Vagina (tissue), 2 donors: ENCODE results near the gene DMTF1. TPM values are rescaled to one million over a fixed set of nuclear protein-coding genes. Genes with fewer than 3 reads are reported as not detected.

Experiments
- DNase-seq, 2 donors: peaks; one replicate each; pipeline ENCODE4 v3.0.0-alpha.2; 2017; ENCODE audit errors: extremely low spot score in 2 of 2
- H3K27ac ChIP-seq: fragments of 200-600 bp; sonication (generic); one replicate; pipeline ENCODE4 v1.5.1; 2019
- H3K27me3 ChIP-seq: fragments of 200-600 bp; sonication (generic); one replicate; pipeline ENCODE4 v1.5.1; 2019
- H3K36me3 ChIP-seq, 2 donors: fragments of 200-600 bp; sonication (generic); one replicate each; pipeline ENCODE4 v1.5.1; 2017 to 2019
- H3K4me1 ChIP-seq: fragments of 200-600 bp; sonication (generic); one replicate; pipeline ENCODE4 v1.5.1; 2019
- H3K4me3 ChIP-seq, 2 donors: fragments of 200-600 bp; sonication (generic); 1 replicate in 1 of 2; 2 replicates in 1 of 2; pipeline ENCODE4 v1.5.1; 2016 to 2019
- H3K9me3 ChIP-seq: fragments of 200-600 bp; sonication (generic); one replicate; pipeline ENCODE4 v1.5.1; 2019
- POLR2A ChIP-seq, 2 donors: fragments of 450-650 bp; IDR thresholded peaks; one replicate each; pipeline ENCODE4 v1.6.1; 2017; ENCODE audit warnings: antibody characterized with exemption in 2 of 2, mild to moderate bottlenecking in 2 of 2, moderate library complexity in 2 of 2
- POLR2AphosphoS5 ChIP-seq, 2 donors: sonication (generic); formaldehyde crosslinking; IDR thresholded peaks; one replicate each; pipeline ENCODE4 v1.9.0; 2017; ENCODE audit warnings: antibody characterized with exemption in 2 of 2, mild to moderate bottlenecking in 2 of 2, low read depth in 1 of 2; ENCODE audit not compliant: insufficient read depth in 1 of 2
- intact Hi-C: fragments of 100-400 bp; cut with DNase I; formaldehyde crosslinking; loops from one replicate; pipeline ENCODE4 v1.15.1; 2023
- total RNA-seq: library from RNA; depleted of rRNA; stranded (reverse); fragments of >200 nt; gene quantifications from one replicate; pipeline ENCODE4 v1.2.3, GENCODE V29; 2016
- TF ChIP-seq, protein P1 (sequence below), 3 experiments: fragments of 450-650 bp in 2 of 3; fragments of 200-600 bp in 1 of 3; sonication (generic) in 1 of 3; IDR thresholded peaks; one replicate each; pipeline ENCODE4 v1.5.1; 2017 to 2019; ENCODE audit warnings: antibody characterized with exemption in 3 of 3, mild to moderate bottlenecking in 2 of 3, moderate library complexity in 2 of 3

Gene DMTF1
- total RNA-seq, 1 donor from 2014 or later, result 86.9 TPM

DNA sequence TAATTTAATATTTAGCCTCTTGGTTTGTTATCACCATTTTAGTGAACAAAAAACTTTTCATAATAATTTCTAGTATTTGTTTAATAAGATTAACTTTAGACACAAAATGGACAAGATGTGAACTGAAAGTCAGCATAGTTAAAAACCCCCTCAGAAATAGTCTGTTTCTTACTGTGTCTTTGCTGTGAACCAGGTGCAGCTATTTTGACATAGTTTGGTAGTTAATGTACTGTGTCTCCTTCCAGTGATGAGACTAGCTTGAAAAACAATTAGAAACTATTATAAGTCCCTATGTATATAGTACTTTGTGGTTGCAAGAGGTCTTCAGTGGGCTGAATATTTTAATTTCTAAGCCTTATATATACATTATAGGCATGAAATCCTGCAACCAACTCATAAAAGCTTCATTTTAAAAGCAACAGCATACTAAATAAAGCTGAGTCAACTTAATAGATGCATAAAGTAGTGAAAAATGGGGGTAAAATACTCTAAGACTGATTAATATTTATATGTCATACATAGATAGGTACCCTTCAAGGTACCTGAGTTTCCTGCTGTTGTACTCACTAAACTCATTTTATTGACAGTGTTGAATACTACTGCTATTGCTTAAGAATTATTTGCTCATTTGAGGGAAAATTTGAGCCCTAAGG lies 19.2 kb downstream of the DMTF1 start:
- Histone ChIP-seq H3K4me3 (no peak overlapping the region), H3K27ac (no peak overlapping the region), H3K27me3 (no peaks in the 10 kb centered on the region), H3K36me3 (peaks cover 0 to 85% of the 10 kb centered on the region in 2 donors), H3K9me3 (no peaks in the 10 kb centered on the region), H3K4me1 (no peaks in the 10 kb centered on the region)
- TF ChIP-seq POLR2AphosphoS5 (IDR thresholded peaks at IDR 0.05; ENCODE audit: insufficient read depth in 1 of 2, low read depth in 1 of 2) (no peak), POLR2A (IDR thresholded peaks at IDR 0.05) (no peak)
- TF ChIP-seq, protein P1, sequence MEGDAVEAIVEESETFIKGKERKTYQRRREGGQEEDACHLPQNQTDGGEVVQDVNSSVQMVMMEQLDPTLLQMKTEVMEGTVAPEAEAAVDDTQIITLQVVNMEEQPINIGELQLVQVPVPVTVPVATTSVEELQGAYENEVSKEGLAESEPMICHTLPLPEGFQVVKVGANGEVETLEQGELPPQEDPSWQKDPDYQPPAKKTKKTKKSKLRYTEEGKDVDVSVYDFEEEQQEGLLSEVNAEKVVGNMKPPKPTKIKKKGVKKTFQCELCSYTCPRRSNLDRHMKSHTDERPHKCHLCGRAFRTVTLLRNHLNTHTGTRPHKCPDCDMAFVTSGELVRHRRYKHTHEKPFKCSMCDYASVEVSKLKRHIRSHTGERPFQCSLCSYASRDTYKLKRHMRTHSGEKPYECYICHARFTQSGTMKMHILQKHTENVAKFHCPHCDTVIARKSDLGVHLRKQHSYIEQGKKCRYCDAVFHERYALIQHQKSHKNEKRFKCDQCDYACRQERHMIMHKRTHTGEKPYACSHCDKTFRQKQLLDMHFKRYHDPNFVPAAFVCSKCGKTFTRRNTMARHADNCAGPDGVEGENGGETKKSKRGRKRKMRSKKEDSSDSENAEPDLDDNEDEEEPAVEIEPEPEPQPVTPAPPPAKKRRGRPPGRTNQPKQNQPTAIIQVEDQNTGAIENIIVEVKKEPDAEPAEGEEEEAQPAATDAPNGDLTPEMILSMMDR (IDR thresholded peaks at IDR 0.05), result no peak
- DNase-seq, result no peak
- intact Hi-C loops, result no loop called here

DNA sequence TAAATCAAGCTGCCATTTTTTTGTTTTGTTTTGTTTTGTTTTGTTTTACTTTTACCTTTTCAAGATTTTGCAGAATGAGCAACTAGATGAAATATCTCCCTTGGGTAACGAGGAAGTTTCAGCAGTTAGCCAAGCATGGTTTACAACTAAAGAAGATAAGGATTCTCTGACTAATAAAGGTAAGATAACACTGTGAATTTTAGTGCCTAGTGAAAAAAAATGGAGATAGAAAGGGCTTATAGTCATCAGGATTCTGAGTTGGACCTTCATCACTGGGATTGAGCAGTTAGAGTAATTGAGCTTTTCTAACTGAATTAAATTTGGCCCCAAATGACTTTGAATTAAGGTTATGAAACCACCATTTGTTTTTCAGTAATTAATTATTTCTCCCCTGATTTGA lies 21.2 kb downstream of the DMTF1 start:
- TF ChIP-seq POLR2AphosphoS5 (IDR thresholded peaks at IDR 0.05; ENCODE audit: insufficient read depth in 1 of 2, low read depth in 1 of 2) (no peak), POLR2A (IDR thresholded peaks at IDR 0.05) (no peak)
- TF ChIP-seq, protein P1 (IDR thresholded peaks at IDR 0.05), result no peak
- intact Hi-C loops, result no loop called here
- Histone ChIP-seq H3K9me3 (no peaks in the 10 kb centered on the region), H3K4me3 (no peak overlapping the region), H3K27ac (no peak overlapping the region), H3K36me3 (peaks cover 0 to 82% of the 10 kb centered on the region in 2 donors), H3K4me1 (no peaks in the 10 kb centered on the region), H3K27me3 (no peaks in the 10 kb centered on the region)
- DNase-seq, result no peak

- Histone ChIP-seq H3K4me3 (no peak overlapping the region), H3K27me3 (no peaks in the 10 kb centered on the region), H3K27ac (no peak overlapping the region), H3K9me3 (no peaks in the 10 kb centered on the region), H3K4me1 (no peaks in the 10 kb centered on the region), H3K36me3 (peaks cover 0 to 79% of the 10 kb centered on the region in 2 donors)
- intact Hi-C loops, result no loop called here
- TF ChIP-seq POLR2AphosphoS5 (IDR thresholded peaks at IDR 0.05; ENCODE audit: insufficient read depth in 1 of 2, low read depth in 1 of 2) (no peak), POLR2A (IDR thresholded peaks at IDR 0.05) (no peak)
- TF ChIP-seq, protein P1 (IDR thresholded peaks at IDR 0.05), result no peak
- no peak for DNase-seq
Observed at GRCh38 chr7:87178320-87178719, 26.1 kb downstream of the DMTF1 start.

GRCh38 chr7:87179180-87179579 lies 26.9 kb downstream of the DMTF1 start:
- H3K36me3 ChIP-seq, result peaks cover 0 to 79% of the 10 kb centered on the region in 2 donors
- no peaks in the 10 kb centered on the region for H3K9me3 ChIP-seq
- TF ChIP-seq POLR2A (IDR thresholded peaks at IDR 0.05), result no peak
- TF ChIP-seq POLR2AphosphoS5 (IDR thresholded peaks at IDR 0.05; ENCODE audit: insufficient read depth in 1 of 2, low read depth in 1 of 2), result no peak
- TF ChIP-seq, protein P1 (IDR thresholded peaks at IDR 0.05), result no peak
- intact Hi-C loops, result no loop called here
- no peak overlapping the region for H3K4me3 ChIP-seq
- H3K4me1 ChIP-seq, result peaks cover 6% of the 10 kb centered on the region
- DNase-seq, result no peak
- no peak overlapping the region for H3K27ac ChIP-seq
- no peaks in the 10 kb centered on the region for H3K27me3 ChIP-seq

GRCh38 chr7:87187120-87187519 lies 34.9 kb downstream of the DMTF1 start:
- peaks cover 6% of the 10 kb centered on the region for H3K4me1 ChIP-seq
- H3K4me3 ChIP-seq, result no peak overlapping the region
- no peaks in the 10 kb centered on the region for H3K27me3 ChIP-seq
- peaks cover 4 to 86% of the 10 kb centered on the region in 2 donors for H3K36me3 ChIP-seq
- no peak for DNase-seq
- TF ChIP-seq POLR2A (IDR thresholded peaks at IDR 0.05) (no peak), POLR2AphosphoS5 (IDR thresholded peaks at IDR 0.05; ENCODE audit: insufficient read depth in 1 of 2, low read depth in 1 of 2) (no peak)
- TF ChIP-seq, protein P1 (IDR thresholded peaks at IDR 0.05), result no peak
- H3K9me3 ChIP-seq, result no peaks in the 10 kb centered on the region
- no peak overlapping the region for H3K27ac ChIP-seq
- intact Hi-C loops, result no loop called here
